Neural cell (in vitro differentiated cells): ENCODE data around the gene MIEN1.

Source experiments
- EP300 ChIP-seq: fragments of 450-650 bp; conservative IDR thresholded peaks from 2 replicates; pipeline ENCODE4 v1.6.1; 2014; ENCODE audit warnings: antibody characterized with exemption, mild to moderate bottlenecking, moderate library complexity; ENCODE audit not compliant: poor library complexity, severe bottlenecking
- EZH2 ChIP-seq: fragments of 200-600, 300-800 bp; shearing (Covaris generic), sonication (generic); IDR thresholded peaks from 2 replicates; pipeline ENCODE4 v1.6.1; 2014; ENCODE audit warnings: antibody characterized with exemption, low read length, borderline replicate concordance, mild to moderate bottlenecking; ENCODE audit not compliant: insufficient read depth, poor library complexity, severe bottlenecking
- MXI1 ChIP-seq: fragments of 450-650 bp; conservative IDR thresholded peaks from 2 replicates; pipeline ENCODE4 v1.6.1; 2014; ENCODE audit warnings: antibody characterized with exemption, mild to moderate bottlenecking; ENCODE audit not compliant: poor library complexity, severe bottlenecking
- POLR2AphosphoS5 ChIP-seq: IDR thresholded peaks from 2 replicates; pipeline ENCODE4 v1.6.1; 2012
- RAD21 ChIP-seq: fragments of 450-650 bp; conservative IDR thresholded peaks from 2 replicates; pipeline ENCODE4 v1.6.1; 2014; ENCODE audit warnings: antibody characterized with exemption, mild to moderate bottlenecking, moderate library complexity
- TAF1 ChIP-seq: IDR thresholded peaks from 2 replicates; pipeline ENCODE4 v1.6.1; 2012; ENCODE audit warnings: low read depth
- TF ChIP-seq, protein P1 (sequence below): fragments of 450-650 bp; IDR thresholded peaks from 2 replicates; pipeline ENCODE4 v1.5.1; 2014; ENCODE audit warnings: antibody characterized with exemption, mild to moderate bottlenecking, moderate library complexity; ENCODE audit not compliant: poor library complexity, severe bottlenecking
- TF ChIP-seq, protein P2 (sequence below): IDR thresholded peaks from 2 replicates; pipeline ENCODE4 v1.6.1; 2012; ENCODE audit warnings: borderline replicate concordance

DNA sequence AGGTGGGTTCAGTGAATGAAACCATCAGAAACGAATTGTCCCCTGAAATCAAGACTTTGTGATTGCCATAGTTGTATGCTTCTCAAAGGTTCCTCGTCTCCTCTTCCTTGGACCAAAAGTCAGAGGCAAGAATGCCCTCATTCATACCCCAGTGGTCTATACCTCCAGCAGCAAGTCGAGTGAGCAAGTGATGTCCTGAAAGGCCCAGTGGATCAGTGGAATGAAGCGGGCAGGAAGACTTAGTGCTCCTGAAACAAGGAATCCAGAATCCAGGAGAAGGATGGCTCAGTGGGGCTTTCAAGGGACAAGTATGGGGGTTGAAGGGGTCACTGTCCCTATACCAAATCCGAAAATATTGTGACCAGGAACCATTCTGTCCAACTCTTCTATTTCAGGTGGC is 35.7 kb downstream of the MIEN1 start:
- TF ChIP-seq, protein P1, sequence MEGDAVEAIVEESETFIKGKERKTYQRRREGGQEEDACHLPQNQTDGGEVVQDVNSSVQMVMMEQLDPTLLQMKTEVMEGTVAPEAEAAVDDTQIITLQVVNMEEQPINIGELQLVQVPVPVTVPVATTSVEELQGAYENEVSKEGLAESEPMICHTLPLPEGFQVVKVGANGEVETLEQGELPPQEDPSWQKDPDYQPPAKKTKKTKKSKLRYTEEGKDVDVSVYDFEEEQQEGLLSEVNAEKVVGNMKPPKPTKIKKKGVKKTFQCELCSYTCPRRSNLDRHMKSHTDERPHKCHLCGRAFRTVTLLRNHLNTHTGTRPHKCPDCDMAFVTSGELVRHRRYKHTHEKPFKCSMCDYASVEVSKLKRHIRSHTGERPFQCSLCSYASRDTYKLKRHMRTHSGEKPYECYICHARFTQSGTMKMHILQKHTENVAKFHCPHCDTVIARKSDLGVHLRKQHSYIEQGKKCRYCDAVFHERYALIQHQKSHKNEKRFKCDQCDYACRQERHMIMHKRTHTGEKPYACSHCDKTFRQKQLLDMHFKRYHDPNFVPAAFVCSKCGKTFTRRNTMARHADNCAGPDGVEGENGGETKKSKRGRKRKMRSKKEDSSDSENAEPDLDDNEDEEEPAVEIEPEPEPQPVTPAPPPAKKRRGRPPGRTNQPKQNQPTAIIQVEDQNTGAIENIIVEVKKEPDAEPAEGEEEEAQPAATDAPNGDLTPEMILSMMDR: no peak
- no peak for TF ChIP-seq EP300
- TF ChIP-seq MXI1: no peak
- TF ChIP-seq TAF1: no peak
- TF ChIP-seq, protein P2, sequence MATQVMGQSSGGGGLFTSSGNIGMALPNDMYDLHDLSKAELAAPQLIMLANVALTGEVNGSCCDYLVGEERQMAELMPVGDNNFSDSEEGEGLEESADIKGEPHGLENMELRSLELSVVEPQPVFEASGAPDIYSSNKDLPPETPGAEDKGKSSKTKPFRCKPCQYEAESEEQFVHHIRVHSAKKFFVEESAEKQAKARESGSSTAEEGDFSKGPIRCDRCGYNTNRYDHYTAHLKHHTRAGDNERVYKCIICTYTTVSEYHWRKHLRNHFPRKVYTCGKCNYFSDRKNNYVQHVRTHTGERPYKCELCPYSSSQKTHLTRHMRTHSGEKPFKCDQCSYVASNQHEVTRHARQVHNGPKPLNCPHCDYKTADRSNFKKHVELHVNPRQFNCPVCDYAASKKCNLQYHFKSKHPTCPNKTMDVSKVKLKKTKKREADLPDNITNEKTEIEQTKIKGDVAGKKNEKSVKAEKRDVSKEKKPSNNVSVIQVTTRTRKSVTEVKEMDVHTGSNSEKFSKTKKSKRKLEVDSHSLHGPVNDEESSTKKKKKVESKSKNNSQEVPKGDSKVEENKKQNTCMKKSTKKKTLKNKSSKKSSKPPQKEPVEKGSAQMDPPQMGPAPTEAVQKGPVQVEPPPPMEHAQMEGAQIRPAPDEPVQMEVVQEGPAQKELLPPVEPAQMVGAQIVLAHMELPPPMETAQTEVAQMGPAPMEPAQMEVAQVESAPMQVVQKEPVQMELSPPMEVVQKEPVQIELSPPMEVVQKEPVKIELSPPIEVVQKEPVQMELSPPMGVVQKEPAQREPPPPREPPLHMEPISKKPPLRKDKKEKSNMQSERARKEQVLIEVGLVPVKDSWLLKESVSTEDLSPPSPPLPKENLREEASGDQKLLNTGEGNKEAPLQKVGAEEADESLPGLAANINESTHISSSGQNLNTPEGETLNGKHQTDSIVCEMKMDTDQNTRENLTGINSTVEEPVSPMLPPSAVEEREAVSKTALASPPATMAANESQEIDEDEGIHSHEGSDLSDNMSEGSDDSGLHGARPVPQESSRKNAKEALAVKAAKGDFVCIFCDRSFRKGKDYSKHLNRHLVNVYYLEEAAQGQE: no peak
- no peak for TF ChIP-seq EZH2
- TF ChIP-seq POLR2AphosphoS5: no peak
- no peak for TF ChIP-seq RAD21
